ENCODE measurements around the gene DARS1. TPM values are rescaled to one million over a fixed set of nuclear protein-coding genes. Genes with fewer than 3 reads are reported as not detected.

DARS1 gene
- total and polyA plus RNA-seq, 3 donors from 2014 or later = 32.3 to 45.7 (median 39.5) TPM

DNA sequence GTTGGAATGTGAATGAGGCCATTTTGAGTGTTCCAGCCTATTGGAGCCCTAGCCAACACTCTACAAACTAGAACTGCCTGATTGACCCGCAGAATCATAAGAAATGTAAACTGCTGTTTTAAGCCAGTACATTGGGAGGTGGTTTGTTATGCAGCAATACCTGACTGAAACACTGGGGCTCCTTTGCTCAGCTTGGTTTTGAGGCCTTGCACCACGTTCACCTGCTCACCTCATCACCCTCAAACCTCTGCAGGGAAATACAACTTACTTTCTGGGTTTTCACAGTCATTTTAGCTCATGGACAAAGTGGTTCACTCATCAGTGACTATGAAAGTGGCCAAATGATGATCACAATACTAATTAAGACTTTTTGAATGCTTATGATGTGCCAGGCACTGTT lies 10.9 kb upstream of the DARS1 start:
- Histone ChIP-seq H3K9me3 (no peaks in the 10 kb centered on the region), H3K36me3 (ENCODE audit: low read depth, missing control alignments) (no peaks in the 10 kb centered on the region), H3K4me1 (no peaks in the 10 kb centered on the region), H3K27me3 (no peaks in the 10 kb centered on the region), H3K4me3 (no peak overlapping the region), H3K27ac (no peak overlapping the region)
- intact Hi-C loops (cut with DNase I; ENCODE audit: low total_unique reads) = no loop called here
- no peak for DNase-seq
- TF ChIP-seq, protein P1, sequence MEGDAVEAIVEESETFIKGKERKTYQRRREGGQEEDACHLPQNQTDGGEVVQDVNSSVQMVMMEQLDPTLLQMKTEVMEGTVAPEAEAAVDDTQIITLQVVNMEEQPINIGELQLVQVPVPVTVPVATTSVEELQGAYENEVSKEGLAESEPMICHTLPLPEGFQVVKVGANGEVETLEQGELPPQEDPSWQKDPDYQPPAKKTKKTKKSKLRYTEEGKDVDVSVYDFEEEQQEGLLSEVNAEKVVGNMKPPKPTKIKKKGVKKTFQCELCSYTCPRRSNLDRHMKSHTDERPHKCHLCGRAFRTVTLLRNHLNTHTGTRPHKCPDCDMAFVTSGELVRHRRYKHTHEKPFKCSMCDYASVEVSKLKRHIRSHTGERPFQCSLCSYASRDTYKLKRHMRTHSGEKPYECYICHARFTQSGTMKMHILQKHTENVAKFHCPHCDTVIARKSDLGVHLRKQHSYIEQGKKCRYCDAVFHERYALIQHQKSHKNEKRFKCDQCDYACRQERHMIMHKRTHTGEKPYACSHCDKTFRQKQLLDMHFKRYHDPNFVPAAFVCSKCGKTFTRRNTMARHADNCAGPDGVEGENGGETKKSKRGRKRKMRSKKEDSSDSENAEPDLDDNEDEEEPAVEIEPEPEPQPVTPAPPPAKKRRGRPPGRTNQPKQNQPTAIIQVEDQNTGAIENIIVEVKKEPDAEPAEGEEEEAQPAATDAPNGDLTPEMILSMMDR (IDR thresholded peaks at IDR 0.05) = no peak
- no peak for TF ChIP-seq POLR2A (IDR thresholded peaks at IDR 0.05)
- WGBS, 2 donors = 81 to 91% methylated on average over 2 of the region's 2 CpGs

DNA sequence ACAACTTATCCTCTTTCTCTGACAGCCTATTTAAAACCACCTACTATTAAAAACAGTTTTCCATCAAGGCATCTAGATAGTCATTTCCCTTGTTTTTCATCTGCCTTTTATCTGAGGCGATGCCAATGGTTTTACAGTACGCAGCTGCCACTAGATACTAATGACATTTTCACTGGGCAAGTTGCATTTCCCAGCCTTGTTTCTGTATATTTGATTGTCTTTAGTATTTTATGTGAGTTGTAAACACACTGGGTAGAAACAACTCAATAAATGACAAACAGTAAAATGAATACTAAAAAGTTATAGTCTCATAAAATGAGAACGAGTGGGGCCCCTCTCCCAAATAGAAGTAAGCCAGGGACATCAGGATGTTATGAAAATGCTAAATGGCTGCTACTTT lies 8.9 kb upstream of the DARS1 start:
- Histone ChIP-seq H3K27ac (no peak overlapping the region), H3K36me3 (ENCODE audit: low read depth, missing control alignments) (no peaks in the 10 kb centered on the region), H3K9me3 (no peaks in the 10 kb centered on the region), H3K27me3 (no peaks in the 10 kb centered on the region), H3K4me3 (no peak overlapping the region), H3K4me1 (no peaks in the 10 kb centered on the region)
- TF ChIP-seq, protein P1 (IDR thresholded peaks at IDR 0.05) = no peak
- TF ChIP-seq POLR2A (IDR thresholded peaks at IDR 0.05) = no peak
- no peak for DNase-seq
- intact Hi-C loops (cut with DNase I; ENCODE audit: low total_unique reads) = no loop called here
- WGBS, 2 donors = 89 to 93% methylated on average over 3 of the region's 3 CpGs

DNA sequence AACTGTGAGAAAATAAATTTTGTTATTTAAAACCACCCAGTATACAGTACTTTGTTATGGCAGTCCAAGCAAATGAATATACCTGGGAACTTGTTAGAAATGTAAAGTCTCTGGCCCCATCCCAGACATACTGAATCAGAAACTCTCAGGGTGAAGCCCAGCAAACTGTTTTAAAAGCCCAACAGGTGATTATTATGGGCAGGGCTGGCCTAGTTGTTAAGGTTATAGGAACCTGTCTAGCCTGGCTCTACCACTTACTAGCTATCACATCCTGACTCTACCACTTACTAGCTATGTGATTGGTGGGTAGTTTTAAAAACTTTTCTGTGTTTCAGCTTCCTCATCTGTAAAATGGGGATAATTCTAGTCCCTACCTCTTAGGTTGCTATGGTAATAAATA lies 8.0 kb upstream of the DARS1 start:
- Histone ChIP-seq H3K4me1 (no peaks in the 10 kb centered on the region), H3K27ac (no peak overlapping the region), H3K9me3 (no peaks in the 10 kb centered on the region), H3K4me3 (no peak overlapping the region), H3K27me3 (no peaks in the 10 kb centered on the region), H3K36me3 (ENCODE audit: low read depth, missing control alignments) (no peaks in the 10 kb centered on the region)
- intact Hi-C loops (cut with DNase I; ENCODE audit: low total_unique reads) = no loop called here
- no peak for DNase-seq
- TF ChIP-seq, protein P1 (IDR thresholded peaks at IDR 0.05) = no peak
- no peak for TF ChIP-seq POLR2A (IDR thresholded peaks at IDR 0.05)

DNA sequence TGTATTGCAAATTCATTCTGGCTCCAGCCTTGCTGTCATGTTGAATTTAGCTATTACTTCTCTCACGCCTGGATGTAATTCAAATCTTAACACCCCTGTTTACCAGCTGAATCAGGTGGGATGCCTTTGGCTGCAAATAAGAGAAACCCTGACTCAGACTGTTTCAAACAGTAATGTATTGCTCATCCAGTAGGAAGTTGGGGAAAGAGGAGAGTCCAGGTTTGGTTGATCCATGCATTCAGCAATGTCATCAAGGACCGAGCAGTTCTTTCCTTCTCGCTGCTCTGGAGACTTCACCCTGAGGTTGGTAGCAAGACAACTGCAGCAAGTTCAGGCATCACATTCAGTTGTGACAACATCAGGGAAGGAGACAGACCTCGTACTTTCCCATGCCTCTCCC lies 6.4 kb upstream of the DARS1 start:
- no peak for DNase-seq
- TF ChIP-seq POLR2A (IDR thresholded peaks at IDR 0.05) = no peak
- TF ChIP-seq, protein P1 (IDR thresholded peaks at IDR 0.05) = no peak
- Histone ChIP-seq H3K36me3 (ENCODE audit: low read depth, missing control alignments) (no peaks in the 10 kb centered on the region), H3K27me3 (no peaks in the 10 kb centered on the region), H3K9me3 (no peaks in the 10 kb centered on the region), H3K27ac (no peak overlapping the region), H3K4me1 (no peaks in the 10 kb centered on the region), H3K4me3 (no peak overlapping the region)
- intact Hi-C loops (cut with DNase I; ENCODE audit: low total_unique reads) = no loop called here
- WGBS, 2 donors = 95 to 96% methylated on average over 4 of the region's 4 CpGs

DNA sequence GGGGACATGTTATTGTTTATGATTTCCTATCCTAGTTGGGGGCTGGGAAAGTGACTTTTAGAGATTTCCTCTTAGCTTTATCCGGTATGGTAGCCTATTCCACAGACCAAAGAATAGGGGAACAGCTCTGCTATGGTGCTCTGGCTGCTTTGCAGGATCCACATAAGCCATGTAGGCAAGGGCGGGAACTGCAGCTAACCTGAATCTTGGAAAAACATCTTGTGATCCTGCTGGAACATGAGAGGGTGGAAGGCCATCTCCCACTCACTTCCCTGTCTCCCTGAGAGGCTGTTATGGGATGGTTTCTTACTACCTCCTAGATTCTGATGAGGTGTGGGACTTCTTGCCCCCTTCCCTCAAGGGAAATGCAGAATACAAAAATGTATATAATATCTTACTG lies 2.0 kb upstream of the DARS1 start:
- Histone ChIP-seq H3K27ac (no peak overlapping the region), H3K4me1 (peaks cover 3% of the 10 kb centered on the region), H3K36me3 (ENCODE audit: low read depth, missing control alignments) (no peaks in the 10 kb centered on the region), H3K9me3 (no peaks in the 10 kb centered on the region), H3K27me3 (no peaks in the 10 kb centered on the region), H3K4me3 (no peak overlapping the region)
- WGBS, 2 donors = 82 to 89% methylated on average over 2 of the region's 2 CpGs
- DNase-seq = no peak
- intact Hi-C loops (cut with DNase I; ENCODE audit: low total_unique reads) = no loop called here
- no peak for TF ChIP-seq POLR2A (IDR thresholded peaks at IDR 0.05)
- TF ChIP-seq, protein P1 (IDR thresholded peaks at IDR 0.05) = no peak
